GM18858 (cell line): ENCODE results near the gene MVB12B.

Experiments used
- ATAC-seq: cut with Tn5 transposase; IDR thresholded peaks from one replicate; pipeline ENCODE4 v1.9.1; 2021; ENCODE audit not compliant: unreplicated experiment

The MVB12B gene

DNA sequence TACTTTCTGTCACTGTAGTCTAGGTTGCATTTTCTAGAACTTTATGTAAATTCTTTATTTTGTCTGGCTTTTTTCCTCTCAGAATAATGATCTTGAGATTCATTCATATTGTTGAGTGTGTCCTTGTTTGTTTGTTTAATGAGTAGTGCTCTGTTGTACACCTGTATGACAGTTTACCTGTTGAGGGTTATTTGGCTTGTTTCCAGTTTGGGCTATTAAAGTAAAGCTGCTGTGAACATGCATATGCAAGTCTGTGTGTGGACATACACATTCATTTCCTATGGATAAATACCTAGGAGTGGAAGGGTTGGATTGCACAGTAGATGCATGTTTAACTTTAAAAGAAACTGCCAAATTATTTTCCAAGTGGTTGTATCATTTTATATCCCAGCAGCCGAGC is 30.4 kb downstream of the MVB12B start:
- no peak for ATAC-seq

DNA sequence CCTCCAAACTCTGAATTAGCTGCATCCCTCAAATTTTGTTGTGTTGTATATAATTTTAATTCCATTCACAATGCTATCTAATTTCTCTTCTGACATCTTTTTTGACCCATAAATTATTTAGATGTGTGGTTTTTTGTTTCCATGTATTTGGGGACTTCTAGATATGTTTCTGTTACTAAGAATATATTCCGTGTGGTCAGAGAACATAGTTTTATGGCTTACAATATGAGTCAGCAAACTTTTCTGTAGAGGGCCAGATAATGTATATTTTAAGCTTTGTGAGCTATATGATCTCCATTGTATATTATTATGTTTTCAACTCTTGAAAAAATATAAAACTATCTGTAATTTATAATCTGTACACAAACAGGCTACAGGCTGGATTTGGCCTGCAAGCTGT is 33.4 kb downstream of the MVB12B start:
- ATAC-seq, result no peak

DNA sequence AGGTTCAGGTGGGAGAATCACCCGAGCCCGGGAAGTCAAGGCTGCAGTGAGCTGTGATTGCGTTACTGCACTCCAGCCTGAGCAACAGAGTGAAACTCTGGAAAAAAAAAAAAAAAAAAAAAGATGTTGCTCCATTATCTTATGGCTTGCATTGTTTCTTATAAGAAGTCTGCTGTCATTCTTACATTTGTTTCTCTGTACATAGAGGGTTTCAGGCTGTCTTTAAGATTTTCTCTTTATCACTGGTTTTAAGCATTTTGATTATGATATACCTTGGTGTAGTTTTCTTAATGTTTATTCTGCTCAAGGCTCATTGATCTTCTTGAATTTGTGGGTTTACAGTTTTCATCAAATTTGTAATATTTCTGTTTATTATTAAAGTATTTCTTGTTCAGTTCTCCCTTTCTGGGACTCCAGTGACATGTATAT is 35.2 kb downstream of the MVB12B start:
- no peak for ATAC-seq

DNA sequence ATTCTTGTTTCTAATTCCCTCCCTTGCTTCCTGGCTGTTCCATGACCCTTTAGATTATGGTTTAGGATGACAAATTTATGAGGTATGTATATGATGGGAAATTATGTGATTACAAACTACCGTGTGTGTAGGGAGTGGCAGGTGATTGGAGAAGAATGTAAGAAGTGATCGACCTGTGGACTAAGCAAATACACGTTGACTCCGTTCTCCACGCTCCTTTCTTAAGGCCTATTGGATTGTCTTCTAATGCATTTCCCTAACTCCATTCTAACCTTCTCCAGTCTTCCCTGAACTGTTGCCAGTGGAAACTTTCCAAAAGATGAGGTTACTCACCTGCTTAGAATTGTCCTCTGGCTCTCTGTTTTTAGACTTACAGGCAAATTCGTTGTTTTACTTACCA is 36.6 kb downstream of the MVB12B start:
- no peak for ATAC-seq

DNA sequence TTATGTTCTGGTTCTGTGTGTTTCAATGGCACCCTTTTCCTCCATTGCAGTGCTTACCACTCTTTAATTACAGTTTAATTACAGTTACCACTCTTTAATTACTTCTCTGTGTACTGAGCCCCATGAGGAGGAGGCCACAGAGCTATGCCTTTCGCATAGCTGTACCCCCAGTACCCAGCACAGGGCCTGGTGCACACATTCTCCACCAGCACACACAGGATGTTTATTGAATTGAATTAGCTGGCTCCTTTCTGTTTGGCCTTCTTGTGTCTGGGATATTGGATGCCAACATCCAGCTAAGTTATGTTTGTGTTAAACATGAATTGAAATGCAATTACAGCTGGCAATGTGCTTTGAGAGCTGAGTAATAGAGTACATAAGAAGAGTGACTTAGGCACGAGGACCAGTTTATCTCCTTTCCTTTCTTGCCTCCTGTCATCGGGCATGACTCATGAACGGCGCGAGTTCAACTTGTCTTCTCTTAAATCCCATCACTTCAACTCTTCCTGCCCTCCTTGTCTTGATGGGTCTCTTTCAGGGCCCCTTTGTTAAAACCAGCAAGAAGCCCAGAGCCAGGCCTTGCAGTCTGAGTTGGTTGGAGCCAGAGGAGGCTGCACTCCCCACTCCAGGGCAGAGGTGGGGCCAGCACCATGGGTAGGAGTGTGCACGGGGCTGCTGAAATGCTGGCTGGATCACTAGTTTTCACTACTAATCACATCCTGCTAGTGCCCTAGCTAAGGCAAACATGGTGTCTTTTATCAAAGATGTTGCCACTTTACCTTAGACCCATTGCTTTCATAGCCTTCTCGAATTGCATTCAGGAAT is 37.4 kb downstream of the MVB12B start:
- no peak for ATAC-seq

DNA sequence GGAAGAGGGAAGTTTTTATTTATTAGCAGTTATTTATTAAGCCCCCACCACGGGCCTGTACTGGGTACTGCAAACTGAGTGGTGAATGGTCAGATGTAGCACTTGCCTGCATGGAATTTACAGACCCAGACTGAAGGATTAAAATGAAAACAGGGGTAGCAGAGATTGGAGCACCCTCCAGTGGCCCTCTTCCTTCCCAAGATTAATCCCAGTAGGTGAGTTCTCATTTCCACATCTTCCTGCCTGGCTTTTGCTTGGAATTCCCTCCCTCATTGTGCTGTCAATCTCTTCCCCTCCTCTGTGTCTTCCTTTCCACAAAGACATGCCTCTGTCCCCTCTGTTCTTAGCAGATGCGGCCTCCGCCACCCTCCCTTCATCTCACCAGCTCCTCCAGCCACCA is 39.2 kb downstream of the MVB12B start:
- ATAC-seq, result no peak

DNA sequence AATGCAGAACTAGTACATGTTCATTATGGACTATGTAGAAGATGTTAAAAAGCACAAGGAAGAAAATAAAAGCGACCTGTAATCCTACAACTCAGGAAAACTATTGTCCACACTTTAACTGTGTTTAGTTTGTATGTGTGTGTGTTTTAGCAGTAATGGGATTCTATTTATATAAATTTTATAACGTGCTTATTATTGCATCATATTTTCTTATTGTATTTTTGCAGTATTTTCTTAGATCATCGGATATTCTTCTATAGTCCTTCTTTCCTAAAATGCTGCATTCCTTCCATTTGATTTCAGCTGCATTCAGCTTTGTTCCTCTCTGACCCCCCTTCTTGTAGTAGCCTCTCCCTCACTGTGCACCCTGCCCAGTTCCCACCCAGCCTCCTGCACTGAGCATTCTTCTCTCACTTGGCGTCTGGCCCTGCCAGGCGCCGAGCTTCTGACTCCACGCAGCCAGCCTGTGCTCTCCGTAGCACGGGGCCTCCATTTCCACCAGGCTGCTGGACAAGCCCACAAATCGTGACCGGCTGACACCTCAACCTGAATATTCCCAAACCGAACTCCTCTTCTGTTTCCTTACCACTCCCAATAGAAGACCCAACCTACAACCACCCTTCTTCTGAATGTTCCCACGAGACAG is 39.9 kb downstream of the MVB12B start:
- ATAC-seq, result no peak

DNA sequence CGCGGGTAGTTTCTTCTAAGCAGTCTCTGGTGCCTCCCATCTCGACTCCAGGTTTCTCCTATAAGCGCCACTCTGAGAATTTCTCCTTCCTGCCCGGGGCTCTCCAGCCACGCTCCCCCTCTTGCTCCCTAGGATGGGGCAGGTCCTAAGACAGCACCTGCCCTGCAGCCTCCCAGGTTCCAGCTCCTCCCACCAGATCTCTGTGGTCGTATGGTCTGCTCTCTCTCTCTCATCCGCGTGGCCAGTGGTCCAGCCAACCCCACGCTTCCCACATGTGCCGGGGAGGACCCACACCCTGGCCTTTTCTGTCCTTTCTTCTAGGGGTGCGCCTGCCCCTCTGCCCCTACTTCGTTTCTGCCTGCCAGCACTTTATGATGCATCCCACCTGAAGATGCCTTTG is 40.5 kb downstream of the MVB12B start:
- ATAC-seq, result no peak

DNA sequence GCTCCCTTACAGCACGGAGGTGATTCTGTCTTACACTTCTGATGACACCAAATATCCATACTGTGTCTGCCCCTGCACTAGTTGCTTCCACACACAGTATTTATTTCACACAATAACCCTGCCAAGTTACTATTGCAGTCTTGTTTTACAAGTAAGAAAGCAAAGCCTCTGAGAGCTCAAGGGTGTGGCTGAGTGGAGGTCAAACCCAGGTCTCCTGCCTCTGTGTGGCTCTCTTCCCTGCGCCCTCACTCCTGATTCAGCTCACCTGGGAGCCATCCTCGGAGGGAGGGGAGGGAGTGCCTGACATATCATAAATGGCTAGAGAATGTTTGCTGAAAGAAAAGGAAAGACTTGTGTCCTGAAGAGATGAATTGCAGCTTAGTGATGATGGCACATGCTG is 41.0 kb downstream of the MVB12B start:
- no peak for ATAC-seq

DNA sequence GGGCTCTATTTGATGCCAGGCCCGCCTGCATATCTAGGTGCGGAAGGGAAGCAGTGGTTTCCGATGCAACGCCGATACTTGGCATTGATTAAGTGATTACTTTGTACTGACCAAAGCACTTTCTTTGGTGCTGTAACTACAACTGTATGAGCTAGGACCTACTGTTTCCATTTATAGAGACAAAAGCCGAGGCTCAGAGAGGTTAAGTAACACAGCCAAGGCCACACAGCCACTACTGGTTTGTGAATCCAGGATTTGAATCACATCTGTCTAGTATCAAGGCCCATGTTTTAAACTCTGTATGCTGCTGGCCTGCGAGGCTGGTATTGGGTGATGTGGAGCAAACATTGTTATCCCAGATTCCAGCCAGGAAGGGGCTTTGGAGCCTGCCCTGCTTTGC is 41.4 kb downstream of the MVB12B start:
- ATAC-seq, result no peak

DNA sequence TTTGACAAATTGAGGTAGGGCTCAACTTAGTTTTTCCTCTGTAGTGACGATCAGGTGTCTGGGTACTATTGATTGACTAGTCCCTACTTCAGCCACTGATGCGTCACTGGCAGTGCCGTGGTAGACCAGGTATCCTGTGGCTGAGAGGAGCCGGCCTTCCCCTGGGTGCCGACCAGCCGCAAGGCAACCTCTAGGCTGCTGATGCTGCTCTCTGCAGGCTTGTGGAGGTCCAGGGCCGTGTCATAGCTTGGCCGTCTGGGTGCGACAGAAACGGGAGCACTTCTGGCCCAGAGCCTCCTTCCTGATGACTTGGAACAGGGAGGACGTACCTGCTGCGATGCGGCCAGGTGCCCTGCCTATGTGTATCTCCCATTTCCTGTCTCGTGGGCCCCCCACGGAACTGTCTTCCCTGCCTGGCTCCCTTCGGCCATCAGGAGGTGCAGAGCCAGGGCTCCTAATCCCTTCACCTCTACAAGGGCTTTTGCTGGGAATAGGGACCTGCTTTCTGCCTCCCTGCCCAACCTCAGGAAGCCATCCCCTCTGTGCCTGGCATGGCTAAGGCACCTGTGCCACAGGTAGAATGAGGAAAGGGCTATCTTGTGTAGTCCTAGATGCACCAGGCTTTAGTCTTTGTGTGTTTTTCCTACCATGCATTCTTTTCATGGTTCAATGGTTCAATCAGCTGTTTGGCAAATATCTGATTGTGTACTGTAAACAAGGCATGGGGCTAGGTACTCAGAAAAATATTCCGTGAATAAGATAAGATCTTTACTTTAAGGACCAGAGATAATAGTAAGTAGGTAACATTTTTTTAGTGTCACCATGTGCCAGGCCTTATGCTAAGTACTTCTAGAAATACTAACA is 44.6 kb downstream of the MVB12B start:
- ATAC-seq, result no peak

DNA sequence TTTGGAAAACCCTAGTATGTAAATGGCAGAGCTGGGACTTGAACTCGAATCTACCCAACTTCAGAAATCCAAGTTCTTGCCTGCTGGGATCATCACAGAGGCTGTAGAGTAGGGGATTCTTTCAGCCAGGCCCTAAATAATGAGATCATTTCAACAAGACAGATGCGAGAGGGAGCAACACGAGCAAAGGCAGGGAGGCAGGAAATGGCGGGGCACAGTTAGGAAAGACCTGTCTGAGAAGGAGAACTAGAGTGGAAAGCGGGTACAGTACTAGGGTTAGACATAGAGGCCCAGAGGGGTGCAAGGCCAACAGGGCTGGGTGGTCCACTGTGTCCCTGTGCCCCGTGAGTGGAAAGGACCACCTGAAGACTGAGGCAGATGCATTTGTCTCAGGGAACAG is 46.1 kb downstream of the MVB12B start:
- ATAC-seq, result no peak

DNA sequence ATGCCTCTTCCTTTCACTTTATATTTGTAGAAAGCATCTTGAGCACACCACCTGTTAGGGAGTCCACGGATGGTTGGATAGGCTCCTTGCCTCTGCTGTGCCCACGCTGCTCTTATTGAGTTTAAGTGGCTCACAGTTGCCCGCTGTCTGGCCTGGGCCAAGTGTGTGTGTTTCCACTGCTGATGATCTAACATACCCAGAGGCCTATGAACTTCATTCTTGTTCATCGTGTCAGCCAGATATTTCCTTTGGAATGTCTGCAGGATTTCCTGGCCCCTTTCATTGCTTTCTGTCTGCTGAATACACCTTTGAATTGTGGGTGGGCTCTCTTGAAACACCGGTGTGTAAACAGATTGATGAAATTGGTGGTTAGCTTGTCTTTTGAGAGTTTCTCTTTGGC is 46.6 kb downstream of the MVB12B start:
- no peak for ATAC-seq

DNA sequence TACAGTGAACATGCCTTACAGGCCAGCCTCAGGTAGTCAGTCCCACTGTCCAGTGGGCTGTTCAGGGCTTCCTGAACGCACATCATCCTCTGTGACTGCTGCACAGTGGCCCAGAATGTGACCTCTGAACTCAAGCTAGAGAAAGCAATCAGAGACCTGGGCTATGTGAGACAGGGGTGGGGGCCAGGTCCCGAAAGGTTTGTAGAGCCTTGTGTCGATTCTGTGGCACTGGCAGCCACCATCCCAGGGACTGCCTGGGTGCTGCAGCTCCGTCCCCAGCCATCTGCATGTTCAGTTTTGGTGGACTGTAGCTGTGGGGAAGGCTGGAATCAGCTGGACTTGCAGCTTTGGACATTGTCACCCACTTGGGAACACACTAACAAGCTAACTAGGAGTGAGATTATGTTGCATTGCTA is 47.7 kb downstream of the MVB12B start:
- no peak for ATAC-seq

DNA sequence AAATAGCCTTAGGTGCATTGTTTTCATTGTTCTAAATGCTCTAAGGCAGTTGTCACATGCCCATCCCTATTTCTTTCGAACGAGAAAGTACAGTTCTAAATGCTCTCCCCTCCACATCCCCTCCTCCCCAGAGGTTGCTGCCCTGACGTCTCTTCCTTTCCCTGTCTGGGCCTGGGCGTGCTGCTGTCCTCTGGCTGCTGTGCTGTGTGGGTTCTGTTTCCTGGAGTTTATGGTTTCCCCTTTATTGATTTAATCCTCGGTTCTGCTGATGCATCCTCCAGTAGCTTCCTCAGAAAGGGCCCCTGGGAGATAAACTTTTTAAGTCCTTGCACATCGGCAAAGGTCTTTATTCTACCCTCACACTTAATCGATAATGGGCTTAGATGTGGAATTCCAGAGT is 48.8 kb downstream of the MVB12B start:
- ATAC-seq, result no peak

DNA sequence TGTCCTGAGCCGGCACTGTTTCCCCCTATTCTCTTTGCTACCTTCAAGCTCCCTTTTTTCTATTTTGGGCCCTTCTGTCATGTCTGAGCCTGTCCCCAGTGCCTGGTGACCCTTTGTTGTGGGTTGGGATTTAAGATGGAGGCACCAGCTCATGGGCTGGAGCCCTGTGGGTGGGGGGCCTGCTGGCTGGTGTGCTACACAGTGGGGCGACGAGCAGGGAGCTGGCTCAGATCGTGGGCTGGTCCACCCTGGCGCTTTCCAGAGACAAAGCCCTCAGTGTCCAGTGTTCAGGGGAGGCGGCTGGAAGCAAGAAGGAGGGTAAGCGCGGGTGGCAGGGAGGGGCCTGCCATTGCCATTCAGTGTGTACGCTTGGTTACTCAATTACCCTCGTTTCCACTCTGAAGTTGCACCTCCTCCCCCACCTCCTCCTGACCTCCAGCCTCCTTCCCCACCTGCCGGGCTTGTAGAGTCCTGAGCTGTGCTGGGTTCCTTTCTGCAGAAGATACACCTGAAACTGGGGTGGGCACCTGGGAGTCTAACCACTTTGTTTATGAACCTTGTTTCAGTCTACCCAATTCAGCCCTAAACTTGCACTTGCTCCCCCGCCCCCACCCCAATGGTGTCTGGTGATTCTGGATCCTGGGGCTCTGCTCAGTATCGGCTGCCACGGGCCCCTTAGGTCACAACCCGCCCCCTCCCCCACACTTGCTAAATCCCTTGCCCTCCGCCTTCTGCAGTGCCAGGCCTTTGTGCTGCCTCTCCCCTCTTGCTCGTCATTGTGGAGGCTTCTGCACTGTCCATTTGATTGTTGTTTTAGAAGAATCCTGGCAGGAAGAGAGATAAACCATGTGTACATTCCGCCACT is 49.9 kb downstream of the MVB12B start:
- no peak for ATAC-seq

DNA sequence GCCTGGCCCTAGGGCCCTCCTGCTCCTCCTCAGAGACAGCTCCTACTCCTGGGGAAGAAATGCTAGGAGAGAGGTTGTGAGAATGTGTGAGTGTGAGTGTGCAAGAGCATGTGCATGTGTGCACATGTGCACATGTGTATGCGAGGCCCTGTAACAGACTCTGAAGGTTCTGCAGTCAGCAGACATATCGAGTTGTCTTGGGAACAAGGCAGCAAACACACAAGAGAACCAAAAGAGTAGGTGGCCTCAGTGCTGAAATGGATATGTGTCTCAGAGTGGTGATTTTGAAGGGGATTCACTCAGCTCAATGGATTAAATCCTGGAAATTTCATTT is 50.5 kb downstream of the MVB12B start:
- no peak for ATAC-seq

DNA sequence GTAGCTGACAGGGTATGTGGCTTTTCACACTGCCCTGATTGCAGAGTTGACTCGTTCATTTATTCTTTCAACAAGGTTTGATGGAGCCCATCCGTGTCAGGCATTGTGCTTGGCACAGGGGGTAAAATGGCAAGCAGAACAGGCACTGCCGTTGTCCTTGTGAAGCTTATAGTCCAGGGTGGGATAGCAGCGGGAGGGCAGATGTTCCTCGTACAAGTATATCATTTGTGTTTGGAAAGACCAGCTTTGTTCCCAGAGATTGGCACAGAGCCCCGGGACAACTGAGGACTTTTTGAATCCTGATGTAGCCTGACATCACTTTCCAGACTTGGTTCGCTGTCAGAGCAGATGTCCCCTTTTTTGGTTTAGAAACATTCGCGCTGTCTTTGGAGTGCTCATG is 50.9 kb downstream of the MVB12B start:
- ATAC-seq, result no peak

DNA sequence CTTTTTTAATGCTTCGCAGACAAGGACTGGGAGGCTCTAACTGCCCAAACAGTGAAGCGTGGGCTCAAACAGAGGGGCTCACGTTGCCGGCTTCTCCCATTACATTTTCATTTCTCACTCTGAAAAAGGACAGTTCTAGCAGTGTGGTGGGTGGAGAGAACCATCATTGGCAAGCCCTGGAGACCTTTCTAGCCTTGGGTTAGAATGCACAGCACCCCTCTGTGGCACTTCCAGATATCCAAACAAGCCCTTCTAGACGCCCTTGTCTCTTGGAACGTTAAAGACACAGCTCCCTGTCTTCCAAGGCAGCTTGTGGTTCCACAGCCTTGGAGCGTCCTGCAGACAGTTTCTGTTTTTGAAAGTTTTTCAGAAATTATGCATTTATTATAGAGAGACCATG is 52.1 kb downstream of the MVB12B start:
- ATAC-seq, result no peak

DNA sequence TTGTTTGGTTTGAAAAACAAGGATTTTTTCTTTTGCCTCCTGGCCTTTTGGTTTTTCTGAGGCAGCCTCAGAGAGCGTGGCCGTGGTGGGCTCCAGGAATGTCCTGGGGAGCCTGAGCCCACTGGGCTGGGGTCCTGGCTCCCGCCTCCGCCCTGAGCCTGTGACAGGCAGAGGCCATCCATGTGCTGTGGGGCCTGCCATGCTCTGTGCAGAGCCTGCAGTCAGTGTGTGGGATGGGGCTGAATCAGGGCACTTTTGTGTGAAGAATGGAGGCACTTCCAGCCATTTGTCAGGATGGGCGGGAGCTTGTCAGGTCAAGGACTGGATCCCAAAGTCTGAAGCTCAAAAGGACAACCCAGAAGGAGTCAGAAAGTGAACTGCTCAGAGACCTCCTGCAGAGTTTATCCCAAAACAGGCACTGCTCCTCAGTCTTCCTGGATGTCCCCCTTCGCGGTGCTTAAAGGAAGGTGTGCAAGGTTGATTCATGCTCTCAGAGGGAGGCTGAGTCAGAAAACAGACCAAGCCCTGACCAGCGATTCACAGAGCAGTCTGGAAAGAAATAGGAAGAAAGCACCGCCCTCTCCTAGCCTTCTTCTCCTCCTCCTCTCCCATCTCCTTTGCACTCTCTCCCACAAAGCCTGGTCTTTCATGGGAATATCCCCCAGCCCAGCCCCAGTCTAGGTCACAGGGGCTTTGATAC is 53.2 kb downstream of the MVB12B start:
- ATAC-seq, result no peak
